Measurements from ENCODE around the gene DYSF. TPM values are rescaled to one million over a fixed set of nuclear protein-coding genes. Genes with fewer than 3 reads are reported as not detected.

The DYSF gene
- polyA plus RNA-seq, 1 donor (not counting 4 experiments of a cell fraction or from before 2014, with no cell fraction given): 8.2 TPM

GRCh38 chr2:71578767-71579342 lies 125.5 kb downstream of the DYSF start:
- no peak for FAIRE-seq
- Histone ChIP-seq H3K9me1 (ENCODE audit: control insufficient read depth, extremely low read depth, insufficient read depth, low read length) (no peaks in the 10 kb centered on the region), H2AFZ (ENCODE audit: control insufficient read depth, low read length) (no peak overlapping the region), H3K79me2 (ENCODE audit: control insufficient read depth, insufficient read depth, low read length) (no peaks in the 10 kb centered on the region), H3K9ac (ENCODE audit: control insufficient read depth, extremely low read depth, insufficient read depth, low read length) (no peak overlapping the region), H3K36me3 (ENCODE audit: control insufficient read depth in 2 of 2, extremely low read depth in 1 of 2, insufficient read depth in 2 of 2, low read length in 2 of 2) (peaks cover 0 to 1% of the 10 kb centered on the region in 2 experiments), H3K4me3 (ENCODE audit: control insufficient read depth in 2 of 3, extremely low read depth in 1 of 3, insufficient read depth in 2 of 3, low read depth in 1 of 3, low read length in 3 of 3) (no peak overlapping the region), H3K27me3 (ENCODE audit: control insufficient read depth, extremely low read depth, insufficient read depth, low read length) (no peaks in the 10 kb centered on the region), H3K4me1 (ENCODE audit: control insufficient read depth, extremely low read depth, insufficient read depth, low read length) (no peaks in the 10 kb centered on the region), H3K4me2 (ENCODE audit: control insufficient read depth, extremely low read depth, insufficient read depth, low read depth, low read length) (no peak overlapping the region), H3K27ac (ENCODE audit: control insufficient read depth, insufficient read depth, low read length) (no peak overlapping the region), H3K9me3 (ENCODE audit: control insufficient read depth, low read depth, low read length) (no peaks in the 10 kb centered on the region), H4K20me1 (ENCODE audit: control insufficient read depth, extremely low read depth, insufficient read depth, low read length) (no peaks in the 10 kb centered on the region)
- dilution Hi-C loops (cut with MboI; ENCODE audit: extremely low pct_ligation_motif_present, low sequenced_read_pairs): no loop called here
- no peak for DNase-seq (ENCODE audit: low read depth, low spot score)
- TF ChIP-seq CTCF (optimal IDR thresholded peaks at IDR 0.05 in 1 of 3, IDR thresholded peaks at IDR 0.05 in 1 of 3, conservative IDR thresholded peaks at IDR 0.05 in 1 of 3; ENCODE audit: extremely low read depth in 1 of 3, insufficient read depth in 2 of 3, low read length in 3 of 3): no peak
- TF ChIP-seq EZH2 (IDR thresholded peaks at IDR 0.05; ENCODE audit: low read length): no peak

GRCh38 chr2:71581026-71581425 lies 127.7 kb downstream of the DYSF start:
- H2AFZ ChIP-seq (ENCODE audit: control insufficient read depth, low read length): no peak overlapping the region
- no peak overlapping the region for H3K9ac ChIP-seq (ENCODE audit: control insufficient read depth, extremely low read depth, insufficient read depth, low read length)
- DNase-seq (ENCODE audit: low read depth, low spot score) (no peak), FAIRE-seq (no peak)
- no peak overlapping the region for H3K4me3 ChIP-seq (ENCODE audit: control insufficient read depth in 2 of 3, extremely low read depth in 1 of 3, insufficient read depth in 2 of 3, low read depth in 1 of 3, low read length in 3 of 3)
- dilution Hi-C loops (cut with MboI; ENCODE audit: extremely low pct_ligation_motif_present, low sequenced_read_pairs): no loop called here
- peaks cover 0 to 1% of the 10 kb centered on the region in 2 experiments for H3K36me3 ChIP-seq (ENCODE audit: control insufficient read depth in 2 of 2, extremely low read depth in 1 of 2, insufficient read depth in 2 of 2, low read length in 2 of 2)
- H3K27ac ChIP-seq (ENCODE audit: control insufficient read depth, insufficient read depth, low read length): no peak overlapping the region
- no peaks in the 10 kb centered on the region for H4K20me1 ChIP-seq (ENCODE audit: control insufficient read depth, extremely low read depth, insufficient read depth, low read length)
- H3K27me3 ChIP-seq (ENCODE audit: control insufficient read depth, extremely low read depth, insufficient read depth, low read length): no peaks in the 10 kb centered on the region
- H3K9me3 ChIP-seq (ENCODE audit: control insufficient read depth, low read depth, low read length): no peaks in the 10 kb centered on the region
- H3K9me1 ChIP-seq (ENCODE audit: control insufficient read depth, extremely low read depth, insufficient read depth, low read length): no peaks in the 10 kb centered on the region
- no peaks in the 10 kb centered on the region for H3K4me1 ChIP-seq (ENCODE audit: control insufficient read depth, extremely low read depth, insufficient read depth, low read length)
- no peak for TF ChIP-seq CTCF (optimal IDR thresholded peaks at IDR 0.05 in 1 of 3, IDR thresholded peaks at IDR 0.05 in 1 of 3, conservative IDR thresholded peaks at IDR 0.05 in 1 of 3; ENCODE audit: extremely low read depth in 1 of 3, insufficient read depth in 2 of 3, low read length in 3 of 3)
- no peak for TF ChIP-seq EZH2 (IDR thresholded peaks at IDR 0.05; ENCODE audit: low read length)
- no peak overlapping the region for H3K4me2 ChIP-seq (ENCODE audit: control insufficient read depth, extremely low read depth, insufficient read depth, low read depth, low read length)
- H3K79me2 ChIP-seq (ENCODE audit: control insufficient read depth, insufficient read depth, low read length): no peaks in the 10 kb centered on the region

Data from keratinocyte (primary cell).